Kidney (tissue), 14 donors: ENCODE data around the gene DNAL1. TPM values are rescaled to one million over a fixed set of nuclear protein-coding genes. Genes with fewer than 3 reads are reported as not detected.
A peak's percentile ranks its signal among the peaks of the same experiment; 100 is the strongest.

Experiments
- DNase-seq, 5 donors: peaks; one replicate each; pipeline ENCODE4 v3.0.0-alpha.2; 2013 to 2020
- FAIRE-seq: peaks from 2 replicates; lab custom pipeline; 2012; peaks lifted over from hg19 to GRCh38; lab: Jason Lieb, UNC
- H3K27ac ChIP-seq, 2 donors: one replicate each; pipeline ENCODE4 v1.7.0; 2013; ENCODE audit warnings: low read depth in 2 of 2, low read length in 2 of 2, inconsistent platforms in 1 of 2
- H3K27me3 ChIP-seq: one replicate; pipeline ENCODE4 v1.7.1; 2013; ENCODE audit warnings: low read length, inconsistent platforms; ENCODE audit not compliant: control insufficient read depth, insufficient read depth
- H3K36me3 ChIP-seq, 3 donors: one replicate each; pipeline versions ENCODE4 v1.7.0 to v1.7.1; 2013; ENCODE audit warnings: low read length in 3 of 3, control low read depth in 1 of 3, inconsistent platforms in 1 of 3; ENCODE audit not compliant: insufficient read depth in 3 of 3, control insufficient read depth in 2 of 3
- H3K4me1 ChIP-seq, 3 donors: one replicate each; pipeline versions ENCODE4 v1.7.0 to v1.7.1; 2013; ENCODE audit warnings: low read length in 3 of 3, inconsistent platforms in 1 of 3, low read depth in 1 of 3; ENCODE audit not compliant: control insufficient read depth in 2 of 3, insufficient read depth in 2 of 3
- H3K4me3 ChIP-seq, 3 donors: one replicate each; pipeline versions ENCODE4 v1.7.0 to v1.8.1; 2013; ENCODE audit warnings: low read length in 3 of 3, control low read depth in 1 of 3, inconsistent platforms in 1 of 3
- H3K9ac ChIP-seq, 3 donors: one replicate each; pipeline versions ENCODE4 v1.7.0 to v1.7.1; 2013; ENCODE audit warnings: low read length in 3 of 3, control low read depth in 1 of 3, inconsistent platforms in 1 of 3
- H3K9me3 ChIP-seq, 3 donors: one replicate each; pipeline versions ENCODE4 v1.7.0 to v1.7.1; 2013; ENCODE audit warnings: low read length in 3 of 3, control low read depth in 1 of 3, inconsistent platforms in 1 of 3; ENCODE audit not compliant: control insufficient read depth in 2 of 3, insufficient read depth in 1 of 3
- intact Hi-C: fragments of 100-400 bp; cut with DNase I; formaldehyde crosslinking; loops from one replicate; pipeline ENCODE4 v1.11.1; 2022
- polyA plus RNA-seq: library from polyadenylated mRNA; stranded (reverse); fragments of 350-450 nt; fragmentation: Illumina TruSeq; extraction: RNeasy Lipid Tissue Mini Kit (QIAGEN cat#74804); gene quantifications from one replicate; pipeline ENCODE4 v1.2.3, GENCODE V29; 2014; ENCODE audit warnings: low read depth, low replicate concordance; ENCODE audit not compliant: insufficient read depth
- total RNA-seq: library from RNA; stranded (reverse); fragmentation: NEBNext Ultra II Directional; extraction: Animal tissue kit (Norgen Biotek cat#: 25700); gene quantifications from one replicate; pipeline ENCODE4 v1.2.1, GENCODE V29; 2021
- TF ChIP-seq, protein P1 (sequence below): IDR thresholded peaks from 3 replicates; pipeline ENCODE4 v1.5.1; 2012; ENCODE audit warnings: mild to moderate bottlenecking, moderate library complexity, borderline replicate concordance; ENCODE audit not compliant: insufficient read depth; ENCODE audit errors: extremely low read depth
- donor health status: control.
- donor health status: control.
- donor health status: control.
- donor health status: control.
- donor health status: control.
- donor health status: DM: yes; HTN: yes; CAD: no.
- donor health status: Normal renal cell carcinoma (clear cell type).

Gene DNAL1
- total and polyA plus RNA-seq, 2 donors from 2014 or later: 9.3 to 32.3 TPM

- TF ChIP-seq, protein P1, sequence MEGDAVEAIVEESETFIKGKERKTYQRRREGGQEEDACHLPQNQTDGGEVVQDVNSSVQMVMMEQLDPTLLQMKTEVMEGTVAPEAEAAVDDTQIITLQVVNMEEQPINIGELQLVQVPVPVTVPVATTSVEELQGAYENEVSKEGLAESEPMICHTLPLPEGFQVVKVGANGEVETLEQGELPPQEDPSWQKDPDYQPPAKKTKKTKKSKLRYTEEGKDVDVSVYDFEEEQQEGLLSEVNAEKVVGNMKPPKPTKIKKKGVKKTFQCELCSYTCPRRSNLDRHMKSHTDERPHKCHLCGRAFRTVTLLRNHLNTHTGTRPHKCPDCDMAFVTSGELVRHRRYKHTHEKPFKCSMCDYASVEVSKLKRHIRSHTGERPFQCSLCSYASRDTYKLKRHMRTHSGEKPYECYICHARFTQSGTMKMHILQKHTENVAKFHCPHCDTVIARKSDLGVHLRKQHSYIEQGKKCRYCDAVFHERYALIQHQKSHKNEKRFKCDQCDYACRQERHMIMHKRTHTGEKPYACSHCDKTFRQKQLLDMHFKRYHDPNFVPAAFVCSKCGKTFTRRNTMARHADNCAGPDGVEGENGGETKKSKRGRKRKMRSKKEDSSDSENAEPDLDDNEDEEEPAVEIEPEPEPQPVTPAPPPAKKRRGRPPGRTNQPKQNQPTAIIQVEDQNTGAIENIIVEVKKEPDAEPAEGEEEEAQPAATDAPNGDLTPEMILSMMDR: no peak
- no peak for DNase-seq
- intact Hi-C loops: no loop called here
- peaks cover 0 to 31% (median 23%) of the 10 kb centered on the region in 3 donors for H3K4me1 ChIP-seq
- H3K27me3 ChIP-seq: no peaks in the 10 kb centered on the region
- H3K9ac ChIP-seq: no peak overlapping the region
- no peaks in the 10 kb centered on the region for H3K9me3 ChIP-seq
- FAIRE-seq: no peak
- no peak overlapping the region for H3K27ac ChIP-seq
- peaks cover 2 to 19% (median 14%) of the 10 kb centered on the region in 3 donors for H3K36me3 ChIP-seq
- H3K4me3 ChIP-seq: no peak overlapping the region
These were observed 92.1 kb downstream of the DNAL1 start for GRCh38 chr14:73736842-73737241.

GRCh38 chr14:73738518-73739173, 93.9 kb downstream of the DNAL1 start:
- intact Hi-C loops: no loop called here
- no peak overlapping the region for H3K9ac ChIP-seq
- peaks cover 5 to 49% (median 41%) of the 10 kb centered on the region in 3 donors for H3K4me1 ChIP-seq
- no peak for FAIRE-seq
- H3K9me3 ChIP-seq: no peaks in the 10 kb centered on the region
- peaks cover 2 to 19% (median 14%) of the 10 kb centered on the region in 3 donors for H3K36me3 ChIP-seq
- TF ChIP-seq, protein P1: no peak
- DNase-seq: no peak
- no peaks in the 10 kb centered on the region for H3K27me3 ChIP-seq
- H3K27ac ChIP-seq: no peak overlapping the region
- no peak overlapping the region for H3K4me3 ChIP-seq

GRCh38 chr14:73739174-73739898, 94.5 kb downstream of the DNAL1 start:
- FAIRE-seq (no peak), DNase-seq (no peak)
- TF ChIP-seq, protein P1: no peak
- Histone ChIP-seq H3K27ac (peak overlapping the region; percentile 34 to 54), H3K4me1 (peaks cover 9 to 56% (median 48%) of the 10 kb centered on the region in 3 donors), H3K9ac (no peak overlapping the region), H3K36me3 (peaks cover 2 to 19% (median 14%) of the 10 kb centered on the region in 3 donors), H3K27me3 (no peaks in the 10 kb centered on the region), H3K9me3 (no peaks in the 10 kb centered on the region), H3K4me3 (no peak overlapping the region)
- intact Hi-C loops: no loop called here
